Immature natural killer cell (primary cell): ENCODE results near the gene LYRM4. TPM values are rescaled to one million over a fixed set of nuclear protein-coding genes. Genes with fewer than 3 reads are reported as not detected.

ENCODE experiments used
- DNase-seq, 3 donors: peaks; one replicate each; pipeline ENCODE4 v3.0.0; 2022; ENCODE audit warnings: mixed read lengths in 1 of 3
- H3K27ac Mint-ChIP-seq, 6 donors: one replicate each; pipeline ENCODE4 v1.8.0; 2020; ENCODE audit warnings: mixed read lengths in 6 of 6, mild to moderate bottlenecking in 5 of 6, inconsistent platforms in 4 of 6, moderate library complexity in 3 of 6
- H3K27me3 Mint-ChIP-seq, 3 donors: one replicate each; pipeline ENCODE4 v1.8.0; 2020 to 2021; ENCODE audit warnings: low read depth in 3 of 3, mild to moderate bottlenecking in 3 of 3, mixed read lengths in 3 of 3, moderate library complexity in 3 of 3, inconsistent platforms in 1 of 3
- H3K36me3 Mint-ChIP-seq, 3 donors: one replicate each; pipeline ENCODE4 v1.8.0; 2020; ENCODE audit warnings: mixed read lengths in 3 of 3, inconsistent platforms in 2 of 3, mild to moderate bottlenecking in 2 of 3
- H3K4me1 Mint-ChIP-seq, 2 donors: one replicate each; pipeline ENCODE4 v1.8.0; 2020; ENCODE audit warnings: inconsistent platforms in 2 of 2, mild to moderate bottlenecking in 2 of 2, mixed read lengths in 2 of 2, moderate library complexity in 1 of 2
- H3K4me3 Mint-ChIP-seq, 5 donors: one replicate each; pipeline ENCODE4 v1.8.0; 2020; ENCODE audit warnings: mild to moderate bottlenecking in 5 of 5, mixed read lengths in 5 of 5, inconsistent platforms in 3 of 5, moderate library complexity in 3 of 5
- H3K9me3 Mint-ChIP-seq, 6 donors: one replicate each; pipeline ENCODE4 v1.8.0; 2020; ENCODE audit warnings: mild to moderate bottlenecking in 6 of 6, mixed read lengths in 6 of 6, inconsistent platforms in 4 of 6, moderate library complexity in 3 of 6
- polyA plus RNA-seq, 3 donors: library from polyadenylated mRNA; unstranded; fragments of 300-500 nt; fragmentation: Illumina TruSeq; gene quantifications; one replicate each; pipeline ENCODE4 v1.2.3, GENCODE V29; 2021

The LYRM4 gene
- polyA plus RNA-seq, 3 donors from 2014 or later = 10.5 to 23.4 (median 21.9) TPM

DNA sequence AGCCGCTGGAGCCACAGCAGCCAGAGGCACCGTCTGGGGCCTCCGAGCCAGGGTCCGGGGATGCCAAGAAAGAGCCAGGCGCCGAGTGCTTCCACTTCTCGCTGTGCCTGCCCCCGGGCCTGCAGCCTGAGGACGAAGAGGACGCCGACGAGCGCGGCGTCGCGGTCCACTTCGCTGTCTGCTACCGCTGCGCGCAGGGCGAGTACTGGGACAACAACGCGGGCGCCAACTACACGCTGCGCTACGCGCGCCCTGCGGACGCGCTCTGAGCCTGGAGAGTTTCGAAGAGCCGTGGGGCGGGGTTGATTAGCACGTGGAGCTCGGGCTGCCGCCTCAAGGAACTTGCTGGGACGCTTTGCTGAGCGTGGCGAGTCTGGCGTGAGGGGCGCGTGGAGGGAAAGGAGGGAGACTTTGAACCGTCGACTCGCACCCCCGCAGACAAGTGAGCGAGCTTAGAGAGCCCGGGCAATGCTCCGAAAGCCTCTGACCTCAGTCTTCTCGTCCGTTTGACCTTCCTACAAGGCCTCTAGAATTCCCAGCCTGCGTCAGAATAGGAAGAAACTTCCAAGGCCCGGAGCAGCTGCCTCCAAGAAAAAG, 174.4 kb downstream of the LYRM4 start:
- Mint-ChIP-seq H3K36me3 (peaks cover 0 to 4% (median 0%) of the 10 kb centered on the region in 3 donors), H3K9me3 (no peaks in the 10 kb centered on the region), H3K4me3 (no peak overlapping the region), H3K4me1 (no peaks in the 10 kb centered on the region), H3K27ac (no peak overlapping the region), H3K27me3 (peaks cover 7 to 28% (median 11%) of the 10 kb centered on the region in 3 donors)
- no peak for DNase-seq

DNA sequence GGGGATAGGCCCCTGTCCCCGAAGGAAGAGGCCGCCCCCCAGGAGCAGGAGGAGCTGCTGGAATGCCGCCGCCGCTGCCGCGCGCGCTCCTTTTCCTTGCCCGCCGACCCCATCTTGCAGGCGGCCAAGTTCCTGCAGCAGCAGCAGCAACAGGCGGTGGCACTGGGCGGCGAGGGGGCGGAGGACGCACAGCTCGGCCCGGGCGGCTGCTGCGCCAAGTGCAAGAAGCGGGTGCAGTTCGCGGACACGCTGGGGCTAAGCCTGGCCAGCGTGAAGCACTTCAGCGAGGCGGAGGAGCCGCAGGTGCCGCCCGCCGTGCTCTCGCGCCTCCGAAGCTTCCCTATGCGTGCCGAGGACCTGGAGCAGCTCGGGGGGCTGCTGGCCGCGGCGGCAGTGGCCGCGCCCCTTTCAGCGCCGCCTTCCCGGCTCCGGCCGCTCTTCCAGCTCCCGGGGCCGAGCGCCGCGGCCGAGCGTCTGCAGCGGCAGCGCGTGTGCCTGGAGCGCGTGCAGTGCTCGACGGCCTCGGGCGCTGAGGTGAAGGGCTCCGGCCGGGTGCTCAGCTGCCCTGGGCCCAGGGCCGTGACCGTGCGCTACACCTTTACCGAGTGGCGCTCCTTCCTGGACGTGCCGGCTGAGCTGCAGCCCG, 175.0 kb downstream of the LYRM4 start:
- DNase-seq = no peak
- Mint-ChIP-seq H3K27ac (no peak overlapping the region), H3K27me3 (peaks cover 7 to 28% (median 8%) of the 10 kb centered on the region in 3 donors), H3K4me3 (no peak overlapping the region), H3K36me3 (peaks cover 0 to 4% (median 0%) of the 10 kb centered on the region in 3 donors), H3K4me1 (no peaks in the 10 kb centered on the region), H3K9me3 (no peaks in the 10 kb centered on the region)

DNA sequence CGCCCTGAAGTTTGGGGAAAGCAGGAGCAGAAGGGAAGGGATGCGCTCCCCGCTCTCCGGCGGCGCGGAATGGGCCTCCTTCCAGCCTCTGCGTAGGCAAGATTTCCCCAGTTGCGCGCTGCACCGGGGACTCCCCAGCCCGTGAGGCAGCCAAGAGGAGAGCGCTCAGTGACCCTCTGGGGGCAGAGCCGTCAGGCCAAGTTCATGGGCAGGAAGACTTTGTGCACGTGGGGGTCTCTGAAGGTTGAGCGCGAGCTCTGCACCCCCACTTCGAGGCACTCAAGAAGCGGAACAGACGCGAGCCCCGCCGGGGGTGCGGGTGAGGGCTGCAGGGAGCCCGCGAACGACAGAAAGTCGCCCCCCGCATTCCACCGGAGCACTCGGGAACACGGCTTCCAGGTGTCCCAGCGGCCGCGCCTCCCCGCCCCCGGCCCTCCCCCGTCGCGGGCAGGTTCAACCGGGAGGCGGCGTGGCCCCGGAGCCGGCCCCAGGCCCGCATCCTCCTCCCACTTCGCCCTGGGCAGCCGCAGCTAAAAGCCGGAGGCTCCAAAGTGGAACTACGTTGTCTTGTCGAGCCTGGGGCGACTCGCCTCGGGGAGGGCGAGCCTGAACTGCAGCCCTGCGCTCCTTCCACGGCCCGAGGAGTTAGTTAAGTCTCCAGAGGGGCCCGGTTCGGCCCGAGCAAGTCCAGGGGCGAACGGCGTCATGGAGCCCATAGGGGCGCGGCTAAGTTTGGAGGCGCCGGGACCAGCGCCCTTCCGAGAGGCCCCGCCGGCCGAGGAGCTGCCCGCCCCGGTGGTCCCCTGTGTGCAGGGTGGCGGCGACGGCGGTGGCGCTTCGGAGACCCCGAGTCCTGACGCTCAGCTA, 175.7 kb downstream of the LYRM4 start, which contains the start of gene PPP1R3G:
TSS of gene PPP1R3G (plus strand) at position 561 of the 867 bp plus-strand sequence. CDS start at position 706, 145 bp downstream.
- H3K36me3 Mint-ChIP-seq = peaks cover 0 to 4% (median 0%) of the 10 kb centered on the region in 3 donors
- DNase-seq = no peak

DNA sequence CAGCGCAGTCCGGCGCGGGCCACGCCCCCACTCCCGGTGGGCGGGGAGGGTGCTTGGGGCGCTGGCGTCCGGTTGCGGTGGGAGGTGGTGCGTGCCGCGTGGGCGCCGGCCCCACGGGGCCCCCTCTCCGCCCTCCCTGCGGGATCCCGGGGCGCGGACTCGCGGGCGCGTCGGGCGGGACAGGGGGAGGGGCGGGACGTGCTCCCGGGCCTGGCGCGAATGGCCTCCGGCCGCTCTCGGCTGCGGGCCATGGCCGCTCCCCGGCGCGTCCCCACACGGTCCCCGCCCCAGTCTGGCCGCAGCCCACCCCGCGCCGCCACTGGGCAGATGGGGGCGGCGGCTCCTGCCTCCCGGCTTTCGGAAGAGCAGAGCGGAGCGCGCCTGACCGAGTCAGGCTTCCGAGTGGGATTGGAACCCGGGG, 176.4 kb downstream of the LYRM4 start:
- H3K27me3 Mint-ChIP-seq = peaks cover 4 to 24% (median 8%) of the 10 kb centered on the region in 3 donors
- H3K4me3 Mint-ChIP-seq = no peak overlapping the region
- no peaks in the 10 kb centered on the region for H3K4me1 Mint-ChIP-seq
- no peaks in the 10 kb centered on the region for H3K9me3 Mint-ChIP-seq
- peaks cover 0 to 4% (median 0%) of the 10 kb centered on the region in 3 donors for H3K36me3 Mint-ChIP-seq
- DNase-seq = no peak
- H3K27ac Mint-ChIP-seq = no peak overlapping the region

More for the DNA sequence above, 175.7 kb downstream of the LYRM4 start, which contains the start of gene PPP1R3G:
- no peaks in the 10 kb centered on the region for H3K9me3 Mint-ChIP-seq
- H3K27me3 Mint-ChIP-seq = peaks cover 4 to 28% (median 8%) of the 10 kb centered on the region in 3 donors
- peak within 1 kb of the TSS in 1 of 5 donors; percentile 18 for H3K4me3 Mint-ChIP-seq
- no peaks in the 10 kb centered on the region for H3K4me1 Mint-ChIP-seq
- no peak within 1 kb of the TSS for H3K27ac Mint-ChIP-seq

DNA sequence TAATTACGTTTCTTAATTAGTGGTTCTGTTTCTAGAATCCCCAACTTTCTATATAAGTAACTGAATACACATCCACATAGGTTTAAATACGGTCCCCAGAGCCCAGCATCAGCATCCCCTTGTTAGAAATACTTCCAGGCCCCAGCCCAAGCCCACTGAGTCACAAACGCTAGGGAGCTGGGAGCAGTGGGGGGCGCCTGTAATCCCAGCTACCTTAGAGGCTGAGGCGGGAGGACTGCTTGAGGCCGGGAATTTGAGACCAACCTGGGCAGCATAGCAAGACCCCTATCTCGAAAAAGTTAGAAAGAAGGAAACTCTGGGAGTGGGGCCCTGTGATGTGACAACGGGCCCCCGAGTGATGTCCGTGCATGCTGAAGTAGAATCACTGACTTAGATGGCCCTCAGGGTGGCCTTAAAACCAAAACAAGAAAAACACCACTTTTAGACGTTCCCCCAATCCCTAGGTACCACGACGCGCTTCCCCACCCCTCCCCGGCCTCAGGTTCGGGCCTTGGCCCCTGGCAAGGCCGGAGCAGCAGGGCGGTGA, 176.9 kb downstream of the LYRM4 start:
- Mint-ChIP-seq H3K9me3 (no peaks in the 10 kb centered on the region), H3K36me3 (peaks cover 0 to 4% (median 0%) of the 10 kb centered on the region in 3 donors)

DNA sequence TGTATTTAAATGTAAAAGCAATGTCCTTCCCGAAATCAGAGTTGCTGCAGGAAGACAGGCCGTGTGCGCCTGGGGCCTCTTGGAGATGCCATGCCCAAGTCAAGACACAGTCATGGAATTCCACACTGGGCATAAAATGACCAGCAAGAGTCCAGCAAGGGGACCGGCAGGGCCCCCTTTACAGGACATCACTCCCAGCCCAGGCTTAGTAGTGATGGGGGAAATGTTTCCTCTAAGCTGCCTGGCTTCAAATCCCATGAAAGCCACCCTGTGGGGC, 177.5 kb downstream of the LYRM4 start:
- Mint-ChIP-seq H3K4me3 (peak overlapping the region in 1 of 5 donors; percentile 21), H3K9me3 (no peaks in the 10 kb centered on the region), H3K36me3 (peaks cover 0 to 4% (median 0%) of the 10 kb centered on the region in 3 donors)

More for the DNA sequence above, 176.9 kb downstream of the LYRM4 start:
- peak overlapping the region in 1 of 5 donors; percentile 3 for H3K4me3 Mint-ChIP-seq
- H3K27me3 Mint-ChIP-seq = peaks cover 4 to 24% (median 8%) of the 10 kb centered on the region in 3 donors
- H3K4me1 Mint-ChIP-seq = no peaks in the 10 kb centered on the region
- H3K27ac Mint-ChIP-seq = no peak overlapping the region
- no peak for DNase-seq

DNA sequence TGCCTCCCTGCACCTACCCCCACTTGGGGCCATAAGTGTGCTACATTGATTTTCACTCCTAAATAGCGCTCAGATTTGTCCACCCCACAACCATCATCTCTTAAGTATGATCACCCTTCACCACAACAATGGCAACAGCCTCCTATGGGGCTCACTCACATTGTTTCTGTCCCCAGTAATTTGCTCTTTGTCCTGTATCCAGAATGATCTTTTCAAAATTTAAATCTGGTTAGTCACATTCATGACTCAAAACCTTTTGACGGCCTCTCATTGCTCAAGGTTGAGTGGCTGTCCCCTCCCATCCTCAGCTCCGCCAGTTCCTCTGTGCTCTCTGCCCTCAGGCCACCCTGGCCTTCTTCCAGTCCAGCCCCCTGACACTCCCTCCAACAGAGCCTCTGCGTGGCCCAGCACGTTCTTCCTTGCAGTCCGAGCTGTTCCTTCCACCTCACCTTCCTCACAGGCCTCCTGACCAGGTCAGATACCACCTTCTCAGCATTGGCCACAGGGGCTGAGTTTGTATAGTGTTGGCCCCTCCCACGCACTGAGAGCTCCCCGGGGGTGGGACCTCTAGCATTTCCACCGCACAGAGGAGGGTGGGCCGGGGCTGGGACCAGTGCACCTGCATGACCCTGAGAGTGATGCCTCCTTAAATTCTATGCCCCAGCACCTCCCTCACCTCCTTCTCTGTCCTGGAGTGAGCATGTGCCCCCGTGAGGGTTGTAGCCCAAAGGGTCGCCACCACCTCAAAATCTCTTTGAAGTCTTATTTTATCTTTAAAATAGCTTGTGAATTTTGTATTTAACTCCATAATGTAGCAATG, 178.1 kb downstream of the LYRM4 start:
- DNase-seq = no peak
- Mint-ChIP-seq H3K27ac (no peak overlapping the region), H3K27me3 (peaks cover 2 to 17% (median 8%) of the 10 kb centered on the region in 3 donors), H3K9me3 (no peaks in the 10 kb centered on the region), H3K36me3 (peaks cover 0 to 4% (median 0%) of the 10 kb centered on the region in 3 donors), H3K4me3 (no peak overlapping the region), H3K4me1 (no peaks in the 10 kb centered on the region)

More for the DNA sequence above, 177.5 kb downstream of the LYRM4 start:
- Mint-ChIP-seq H3K27me3 (peaks cover 4 to 18% (median 8%) of the 10 kb centered on the region in 3 donors), H3K27ac (no peak overlapping the region), H3K4me1 (no peaks in the 10 kb centered on the region)
- no peak for DNase-seq

DNA sequence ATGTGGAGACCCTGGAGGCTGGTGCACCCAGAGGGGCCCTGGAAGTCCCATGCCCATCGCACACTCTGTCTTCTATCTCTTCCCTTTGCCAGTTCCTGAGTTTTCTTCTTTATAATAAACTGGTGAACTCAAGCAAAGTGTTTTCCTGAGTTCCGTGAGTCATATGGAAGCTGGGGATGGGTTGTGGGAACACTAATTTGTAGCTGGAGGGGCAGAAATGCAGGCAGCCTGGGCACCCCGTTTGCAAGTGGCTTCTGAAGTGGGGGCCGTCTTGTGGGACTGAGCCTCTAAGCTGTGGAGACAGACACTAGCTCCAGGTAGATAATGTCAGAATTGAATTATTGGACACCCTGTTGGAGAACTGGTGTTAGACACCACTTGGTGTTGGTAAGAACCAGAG, 178.8 kb downstream of the LYRM4 start:
- Mint-ChIP-seq H3K36me3 (peaks cover 0 to 4% (median 0%) of the 10 kb centered on the region in 3 donors), H3K27me3 (peaks cover 2 to 10% (median 5%) of the 10 kb centered on the region in 3 donors), H3K4me3 (no peak overlapping the region), H3K4me1 (no peaks in the 10 kb centered on the region), H3K9me3 (no peaks in the 10 kb centered on the region), H3K27ac (no peak overlapping the region)
- no peak for DNase-seq

DNA sequence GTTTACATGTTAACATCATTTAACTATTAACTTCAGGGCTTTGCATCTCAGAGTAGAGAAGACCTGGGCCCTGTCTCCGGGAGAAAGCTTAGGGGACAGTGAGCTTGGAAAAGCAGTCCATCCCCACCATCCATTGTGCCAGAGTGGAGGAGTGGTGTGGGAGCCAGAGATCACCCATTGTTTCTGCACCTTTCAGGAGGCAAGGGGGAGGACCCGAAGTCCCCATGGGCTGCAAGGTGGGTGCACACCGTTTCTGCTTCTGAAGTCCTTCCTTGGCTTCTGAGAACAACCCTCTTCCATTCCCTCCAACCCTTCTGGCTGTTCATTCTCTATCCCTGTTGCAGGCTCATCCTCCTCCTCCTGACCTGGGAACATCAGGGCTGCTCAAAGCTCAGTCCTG, 179.6 kb downstream of the LYRM4 start:
- Mint-ChIP-seq H3K27ac (no peak overlapping the region), H3K27me3 (peaks cover 2 to 5% (median 4%) of the 10 kb centered on the region in 3 donors), H3K36me3 (peaks cover 0 to 4% (median 0%) of the 10 kb centered on the region in 3 donors), H3K4me3 (no peak overlapping the region), H3K4me1 (no peaks in the 10 kb centered on the region), H3K9me3 (no peaks in the 10 kb centered on the region)
- no peak for DNase-seq

DNA sequence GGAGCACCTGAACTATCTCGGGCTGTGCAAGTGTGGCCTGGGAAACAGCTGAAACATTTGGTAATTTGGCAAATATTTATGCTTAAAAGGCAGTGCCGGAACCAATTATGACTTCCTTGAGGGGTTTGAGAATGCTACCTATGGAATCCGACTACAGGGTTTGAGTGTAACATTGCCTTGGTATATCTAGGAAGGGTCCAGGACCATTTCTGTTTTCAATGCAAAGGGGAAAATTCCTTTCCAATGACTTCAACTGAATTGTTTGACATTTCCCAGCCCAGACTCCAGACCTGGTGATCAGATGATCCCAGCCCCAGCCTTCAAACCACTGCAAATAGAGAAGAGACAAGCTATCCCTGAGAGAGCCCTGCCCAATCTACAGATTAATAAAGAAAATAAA, 180.2 kb downstream of the LYRM4 start:
- DNase-seq = no peak
- Mint-ChIP-seq H3K36me3 (peaks cover 0 to 4% (median 0%) of the 10 kb centered on the region in 3 donors), H3K27ac (no peak overlapping the region), H3K4me3 (no peak overlapping the region), H3K9me3 (no peaks in the 10 kb centered on the region), H3K4me1 (no peaks in the 10 kb centered on the region), H3K27me3 (peaks cover 2 to 5% (median 4%) of the 10 kb centered on the region in 3 donors)

DNA sequence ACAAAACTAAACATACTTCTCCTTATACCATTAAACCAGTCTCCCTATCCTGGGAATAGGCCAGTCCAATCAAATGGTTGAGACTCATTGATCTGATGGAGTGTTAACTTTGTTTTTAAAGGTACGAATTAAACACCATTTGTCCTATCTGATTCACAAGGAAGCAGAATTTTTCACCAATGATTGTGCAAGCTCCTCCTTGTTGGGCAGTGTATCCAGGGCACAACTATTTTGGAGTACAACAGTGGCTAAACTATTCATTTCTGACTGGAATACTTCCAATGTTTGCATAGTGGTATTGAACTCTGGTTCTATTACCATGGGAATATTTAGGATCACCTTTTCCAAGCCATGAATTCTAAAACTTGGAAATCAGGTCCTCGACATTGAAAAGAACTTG, 181.1 kb downstream of the LYRM4 start:
- Mint-ChIP-seq H3K9me3 (no peaks in the 10 kb centered on the region), H3K36me3 (peaks cover 0 to 4% (median 0%) of the 10 kb centered on the region in 3 donors), H3K4me1 (no peaks in the 10 kb centered on the region), H3K4me3 (no peak overlapping the region), H3K27me3 (peaks cover 4 to 11% (median 6%) of the 10 kb centered on the region in 3 donors), H3K27ac (no peak overlapping the region)
- no peak for DNase-seq

DNA sequence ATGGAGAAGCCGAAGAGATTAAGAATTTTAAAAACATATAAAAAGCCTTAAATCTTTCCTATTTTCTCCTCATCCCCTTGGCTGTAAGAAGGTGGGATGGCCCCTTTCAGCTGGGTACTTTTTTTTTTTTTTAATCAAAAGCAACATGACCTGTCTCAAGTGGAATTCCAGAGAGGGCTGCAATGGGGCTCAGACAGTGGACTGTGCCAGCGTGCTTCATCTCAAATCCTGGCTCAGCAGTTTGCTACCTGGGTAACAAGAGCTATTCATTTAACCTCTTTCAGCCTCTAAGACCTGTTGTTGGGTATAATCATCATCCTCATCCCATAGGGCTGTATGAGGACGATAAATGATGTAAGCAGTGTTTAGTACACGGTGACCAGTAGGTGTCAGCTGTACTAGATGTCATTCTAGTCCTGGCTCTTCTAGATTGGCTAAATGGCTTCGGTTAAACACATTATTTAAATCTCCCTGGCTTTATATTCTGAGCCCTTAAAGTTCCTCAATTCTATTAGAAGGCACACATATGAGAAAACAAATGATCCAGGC, 182.6 kb downstream of the LYRM4 start:
- Mint-ChIP-seq H3K36me3 (no peaks in the 10 kb centered on the region), H3K27ac (no peak overlapping the region), H3K4me3 (no peak overlapping the region), H3K9me3 (no peaks in the 10 kb centered on the region), H3K4me1 (no peaks in the 10 kb centered on the region), H3K27me3 (peaks cover 4 to 7% (median 4%) of the 10 kb centered on the region in 3 donors)
- no peak for DNase-seq

DNA sequence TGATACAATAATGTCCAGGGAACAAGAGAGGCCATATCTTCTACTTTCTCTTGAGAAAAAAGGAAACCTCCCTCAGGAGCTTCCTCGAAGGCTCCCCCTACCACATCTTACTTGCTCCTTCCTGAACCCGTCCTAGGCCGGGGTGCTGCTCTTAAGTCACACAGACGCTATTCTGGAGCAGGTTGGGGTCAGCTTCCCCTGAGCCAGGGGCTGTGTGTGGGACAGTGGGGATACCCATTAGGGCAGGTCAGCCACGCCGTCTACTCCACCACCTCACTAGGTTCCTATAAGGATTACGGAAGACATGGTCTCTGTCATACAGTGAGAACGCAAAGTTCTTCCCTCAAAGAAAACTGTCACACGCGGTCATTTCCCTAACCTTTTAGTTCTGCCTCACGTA, 183.8 kb downstream of the LYRM4 start:
- H3K27ac Mint-ChIP-seq = no peak overlapping the region
- H3K4me3 Mint-ChIP-seq = no peak overlapping the region
- no peaks in the 10 kb centered on the region for H3K36me3 Mint-ChIP-seq
- peaks cover 4 to 6% of the 10 kb centered on the region in 2 donors for H3K4me1 Mint-ChIP-seq
- no peak for DNase-seq
- peaks cover 4 to 9% (median 4%) of the 10 kb centered on the region in 3 donors for H3K27me3 Mint-ChIP-seq
- no peaks in the 10 kb centered on the region for H3K9me3 Mint-ChIP-seq
